H7 (cell line): Measurements from ENCODE around the gene MCFD2. TPM values are rescaled to one million over a fixed set of nuclear protein-coding genes. Genes with fewer than 3 reads are reported as not detected.
"Not testable (repeated sequence)": the region's sequence is repeated elsewhere in the genome, so short reads cannot be mapped to it uniquely, and the experiment has no call there.

Source experiments
- DNase-seq: peaks from one replicate; pipeline ENCODE4 v3.0.0; 2012
- H3K27me3 ChIP-seq: 2 replicates; pipeline ENCODE4 v1.6.0; 2011; ENCODE audit warnings: mild to moderate bottlenecking, low read length; ENCODE audit not compliant: control insufficient read depth, insufficient read depth
- H3K36me3 ChIP-seq: replicated peaks from 2 replicates; pipeline ENCODE4 v1.5.1; 2011; ENCODE audit warnings: low read length; ENCODE audit not compliant: control insufficient read depth, insufficient read depth
- H3K4me3 ChIP-seq: 2 replicates; pipeline ENCODE4 v1.5.1; 2011; ENCODE audit warnings: low read depth, mild to moderate bottlenecking, control low read depth, low read length, moderate library complexity; ENCODE audit not compliant: insufficient read depth
- total RNA-seq: library from RNA; depleted of rRNA; stranded (reverse); fragments of >200 nt; shearing (Covaris generic); gene quantifications from 2 replicates; pipeline ENCODE4 v1.2.3, GENCODE V29; 2014

MCFD2 gene
- total RNA-seq, 1 experiment from 2014 or later: 65.5 TPM

DNA sequence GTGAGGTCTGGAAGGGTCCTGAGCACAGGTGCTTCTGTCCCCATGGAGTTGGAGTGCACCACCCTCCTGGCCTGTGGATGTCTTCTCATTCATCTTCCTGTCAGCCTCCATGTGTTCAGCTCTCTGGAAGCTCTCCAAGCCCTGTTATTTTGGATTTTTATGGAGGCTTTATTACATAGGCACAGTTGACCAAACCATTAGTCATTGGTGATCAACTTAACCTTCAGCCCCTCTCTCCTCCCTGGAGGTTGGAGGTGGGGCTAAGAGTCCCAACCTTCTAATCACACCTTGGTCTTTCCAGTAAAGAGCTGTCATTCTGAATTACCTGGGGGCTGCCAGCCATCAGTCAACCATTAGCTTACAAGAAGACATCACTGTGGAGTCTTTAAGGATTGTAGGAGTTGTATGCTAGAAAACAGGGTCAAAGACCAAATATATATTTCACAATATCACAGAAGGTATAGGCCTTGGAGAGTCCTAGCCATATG, 7.5 kb upstream of the MCFD2 start:
- H3K4me3 ChIP-seq: no peak overlapping the region

DNA sequence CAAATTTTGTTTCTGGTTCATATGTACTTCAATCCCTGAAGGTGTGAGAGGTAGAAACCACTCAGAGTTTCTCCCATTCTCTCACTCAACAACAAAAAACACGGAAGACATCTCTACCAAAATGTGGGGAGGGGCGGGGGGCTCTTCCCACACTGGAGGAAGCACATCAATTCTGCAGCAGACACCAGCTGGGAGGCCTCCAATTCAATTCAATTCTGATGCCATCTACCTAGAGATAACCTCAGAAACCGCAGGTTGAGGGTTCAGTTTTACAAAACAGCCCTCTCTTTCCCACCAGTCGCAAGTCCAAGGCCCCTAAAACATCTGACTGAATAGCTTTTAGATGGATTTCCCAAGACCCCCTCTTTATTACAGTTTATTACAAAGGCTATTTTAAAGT, 7.0 kb upstream of the MCFD2 start:
- DNase-seq: no peak
- H3K4me3 ChIP-seq: no peak overlapping the region
- no peaks in the 10 kb centered on the region for H3K36me3 ChIP-seq
- no peaks in the 10 kb centered on the region for H3K27me3 ChIP-seq

More for the DNA sequence above, 7.5 kb upstream of the MCFD2 start:
- Histone ChIP-seq H3K27me3 (no peaks in the 10 kb centered on the region), H3K36me3 (no peaks in the 10 kb centered on the region)
- DNase-seq: no peak

DNA sequence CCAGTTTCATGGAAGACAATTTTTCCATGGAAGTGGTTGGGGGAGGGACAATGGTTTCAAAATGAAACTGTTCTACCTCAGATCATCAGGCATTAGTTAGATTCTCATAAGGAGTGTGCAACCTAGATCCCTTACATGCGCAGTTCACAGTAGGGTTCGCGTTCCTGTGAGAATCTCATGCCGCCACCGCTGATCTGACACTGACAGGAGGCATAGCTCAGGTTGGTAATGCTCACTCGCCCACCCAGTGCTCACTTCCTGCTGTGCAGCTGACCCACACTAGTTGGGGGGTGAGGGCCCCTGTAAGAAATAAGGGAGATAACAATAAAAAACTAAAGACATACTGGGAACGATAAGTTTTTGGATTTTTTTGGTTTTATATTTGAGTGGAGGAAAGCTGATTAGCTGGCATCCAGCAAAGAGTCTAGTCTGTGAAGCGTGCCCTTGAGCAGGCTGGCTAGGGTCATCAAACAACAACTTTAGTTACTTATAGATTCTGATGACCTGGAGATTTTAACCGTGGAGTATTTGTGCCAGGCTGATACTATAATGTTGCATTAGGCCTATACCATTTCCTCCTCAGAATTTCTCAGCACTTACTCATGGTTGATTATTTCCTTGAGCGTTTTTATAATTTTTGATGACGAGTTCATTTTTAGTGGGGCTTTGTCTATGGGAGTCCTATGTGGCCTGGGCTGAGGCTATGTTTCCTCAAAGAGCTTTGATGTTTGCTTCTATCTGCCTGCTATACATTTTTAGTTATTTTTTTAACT, 6.3 kb upstream of the MCFD2 start:
- Histone ChIP-seq H3K4me3 (no peak overlapping the region), H3K27me3 (no peaks in the 10 kb centered on the region), H3K36me3 (no peaks in the 10 kb centered on the region)
- DNase-seq: no peak

DNA sequence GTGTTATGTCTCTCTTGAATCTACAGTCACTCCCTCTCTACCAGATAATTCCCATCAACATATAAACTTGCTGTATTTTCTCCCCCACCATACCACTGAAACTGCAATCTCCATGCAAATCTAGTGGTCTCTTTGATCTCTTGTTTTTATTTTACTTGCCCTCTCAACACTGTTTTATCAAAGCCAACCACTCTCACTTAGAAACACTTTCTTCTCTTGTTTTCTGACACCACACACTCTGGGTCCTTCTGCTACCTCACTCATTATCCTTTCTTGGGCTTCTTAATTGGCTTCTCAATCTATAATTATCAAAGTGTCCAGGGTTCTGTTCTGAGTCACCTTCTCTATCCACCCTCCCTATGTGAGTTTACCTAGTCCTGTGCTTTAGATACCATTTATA, 2.0 kb upstream of the MCFD2 start:
- H3K4me3 ChIP-seq: no peak overlapping the region
- H3K27me3 ChIP-seq: no peaks in the 10 kb centered on the region
- H3K36me3 ChIP-seq: no peaks in the 10 kb centered on the region
- no peak for DNase-seq

DNA sequence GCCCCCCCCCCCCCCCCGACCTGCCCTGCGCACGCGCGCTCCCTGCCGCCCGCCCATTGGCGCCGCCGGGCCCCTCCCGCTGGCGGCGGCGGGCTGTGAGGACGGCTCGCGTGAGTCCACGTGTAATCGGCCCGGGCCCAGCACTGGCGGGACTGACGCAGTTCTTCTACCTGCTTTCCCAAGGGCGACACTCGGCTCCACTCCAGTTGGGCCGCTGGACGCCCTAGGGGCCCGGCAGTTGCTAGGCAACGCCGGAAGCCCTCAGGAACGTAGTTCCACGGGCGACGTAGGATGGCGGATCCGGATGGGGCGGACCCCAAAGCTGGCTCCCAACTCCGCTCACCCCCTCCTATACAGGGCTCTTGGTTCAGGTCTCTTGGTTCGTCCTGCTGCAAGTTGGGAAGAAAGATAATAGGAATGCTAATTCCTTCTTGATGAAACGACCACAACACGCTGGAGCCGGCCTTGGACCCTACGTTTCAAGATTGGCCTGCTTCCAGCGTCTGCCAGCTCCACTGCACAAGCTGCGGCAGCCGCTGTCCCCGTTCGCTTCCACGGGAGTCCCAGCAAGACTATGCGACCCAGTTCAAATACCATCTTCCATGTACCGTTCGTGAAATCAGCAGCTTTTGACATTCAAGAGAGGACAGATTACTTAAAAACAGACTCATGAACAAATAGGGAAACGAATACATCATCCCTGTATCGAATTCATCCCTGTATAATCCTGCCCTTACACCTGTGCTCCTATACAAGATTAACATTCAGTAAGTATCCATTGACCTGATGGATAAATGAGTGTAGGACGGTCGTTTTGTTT, 415 bp upstream of the MCFD2 start:
- H3K27me3 ChIP-seq: no peaks in the 10 kb centered on the region
- H3K4me3 ChIP-seq: peak overlapping the region; percentile 92
- peak; percentile 99 for DNase-seq
- no peaks in the 10 kb centered on the region for H3K36me3 ChIP-seq

DNA sequence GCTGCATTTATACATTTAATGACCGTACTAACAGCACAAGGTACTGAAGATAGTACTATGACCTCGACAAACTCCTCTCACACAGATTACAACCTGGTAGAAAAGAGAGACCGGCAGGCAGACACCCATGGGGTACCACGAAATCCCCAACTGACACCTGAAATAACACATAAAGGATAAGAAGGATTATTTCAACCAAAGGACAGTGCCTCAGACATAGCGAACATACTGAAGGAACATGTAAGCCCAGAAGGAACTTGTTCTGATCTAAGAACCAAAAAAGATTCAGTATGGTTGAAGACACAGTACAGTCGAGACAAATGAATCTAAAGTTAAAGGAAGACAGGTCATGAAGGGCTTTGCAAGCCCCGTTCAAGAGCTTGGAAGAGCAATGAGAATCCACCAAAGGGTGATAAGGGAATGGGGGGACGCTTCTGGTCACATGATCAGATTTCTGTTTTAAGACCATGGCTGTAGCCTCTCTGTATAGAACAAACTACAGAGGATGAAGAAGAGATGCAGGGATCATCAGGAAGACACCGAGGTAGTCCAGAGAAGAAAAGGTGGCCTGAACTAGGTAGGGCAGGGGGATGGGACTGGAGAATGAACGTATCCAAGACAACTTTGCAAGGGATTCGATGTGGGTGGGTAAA, 902 bp downstream of the MCFD2 start:
- Histone ChIP-seq H3K4me3 (peak overlapping the region; percentile 92), H3K27me3 (no peaks in the 10 kb centered on the region), H3K36me3 (peaks cover 3% of the 10 kb centered on the region)
- DNase-seq: no peak

DNA sequence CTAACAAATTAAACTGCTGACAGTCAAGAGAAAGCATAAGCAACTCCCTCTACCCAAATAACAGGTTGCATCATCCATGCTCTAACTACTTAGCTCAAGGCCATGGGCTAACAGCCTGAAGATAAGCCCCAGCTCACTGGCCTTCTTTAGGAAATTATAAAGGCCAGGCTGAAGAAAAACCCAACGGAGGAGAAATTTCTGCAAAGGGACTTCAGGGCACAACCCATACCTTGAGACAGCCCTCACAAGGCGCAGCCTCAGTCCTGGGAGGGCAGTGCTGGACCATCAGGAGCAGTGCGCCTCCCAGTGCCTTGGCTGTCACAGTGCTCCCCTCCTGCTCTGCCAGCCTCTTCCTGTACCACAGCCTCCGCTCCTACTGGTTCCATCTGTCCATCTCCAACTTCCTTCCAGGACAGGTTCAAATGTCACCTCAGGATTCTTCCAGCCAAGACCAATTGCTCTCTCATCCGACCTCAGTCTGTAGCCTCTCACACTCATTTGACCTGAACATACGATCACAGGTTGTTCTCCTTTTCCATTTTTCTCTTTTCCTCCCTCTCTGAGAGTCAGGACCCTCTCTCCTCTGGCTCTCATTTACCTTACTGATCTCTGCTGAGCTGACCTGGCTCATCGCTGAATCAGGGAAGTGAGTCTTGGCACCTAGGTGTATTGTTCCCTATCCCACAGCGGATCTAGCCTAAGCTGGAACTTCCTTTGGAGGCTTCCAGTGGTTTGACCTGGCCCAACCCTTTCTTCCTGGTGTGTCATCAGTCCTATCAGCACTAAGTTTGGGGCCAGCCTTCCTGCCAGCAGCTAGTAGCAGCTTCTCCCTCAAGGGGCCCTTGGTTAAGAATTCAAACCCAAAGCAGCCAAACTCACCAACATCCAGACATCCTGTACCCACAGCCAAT, 1.9 kb downstream of the MCFD2 start:
- peak; percentile 60 for DNase-seq
- H3K36me3 ChIP-seq: peaks cover 8% of the 10 kb centered on the region
- H3K4me3 ChIP-seq: no peak overlapping the region
- H3K27me3 ChIP-seq: no peaks in the 10 kb centered on the region

DNA sequence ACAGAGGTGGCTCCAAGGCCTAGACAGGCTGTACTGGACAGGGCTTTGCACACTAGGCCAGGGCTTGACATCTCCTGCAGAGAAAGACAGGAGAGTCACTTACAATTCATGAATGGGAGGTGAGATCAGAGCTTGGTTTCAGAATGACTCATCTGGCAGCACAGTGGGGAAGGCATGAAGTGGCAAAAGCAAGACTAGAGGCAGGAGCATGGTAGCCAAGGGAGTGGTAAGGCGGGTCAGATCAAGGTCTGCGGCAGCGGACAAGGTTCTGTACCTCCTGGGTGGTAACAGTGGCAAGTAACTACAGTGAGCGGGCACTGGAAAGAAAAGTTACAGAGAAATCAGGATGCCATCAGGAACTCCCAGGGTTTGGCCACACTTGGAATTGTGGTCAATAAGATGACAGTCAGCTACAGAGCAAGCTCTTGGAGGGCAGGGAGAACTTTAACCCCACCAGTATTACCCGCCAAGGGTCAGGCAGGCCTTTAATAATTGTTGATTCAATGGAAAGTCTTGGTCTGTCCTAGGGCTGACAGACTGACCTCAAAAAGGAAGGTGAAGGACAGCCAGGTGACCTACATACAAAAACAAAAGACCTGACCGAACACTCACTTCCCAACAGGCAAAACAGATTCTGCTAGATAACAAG, 5.7 kb downstream of the MCFD2 start:
- DNase-seq: no peak
- no peaks in the 10 kb centered on the region for H3K27me3 ChIP-seq
- H3K36me3 ChIP-seq: peaks cover 17% of the 10 kb centered on the region
- H3K4me3 ChIP-seq: no peak overlapping the region

DNA sequence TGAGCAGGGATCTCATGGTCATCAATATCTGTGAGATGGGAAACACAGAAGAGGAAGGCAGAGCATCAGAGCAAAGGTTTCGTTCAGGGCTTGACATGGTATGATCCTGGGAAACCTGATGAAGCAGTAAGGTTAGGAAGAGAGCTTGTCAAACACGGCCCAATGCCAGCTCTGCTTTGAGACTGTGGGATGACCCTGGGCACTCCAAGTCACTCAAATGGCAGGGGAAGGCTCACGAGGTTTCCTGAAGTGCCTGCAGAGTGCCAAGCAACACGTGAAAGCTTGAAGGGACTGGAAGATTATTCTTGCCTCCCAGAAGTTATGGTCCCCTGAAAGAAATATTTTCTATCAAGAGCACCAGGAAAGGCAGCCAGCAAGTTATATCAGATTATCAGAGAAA, 6.5 kb downstream of the MCFD2 start:
- no peaks in the 10 kb centered on the region for H3K27me3 ChIP-seq
- DNase-seq: no peak
- H3K36me3 ChIP-seq: peaks cover 17% of the 10 kb centered on the region
- H3K4me3 ChIP-seq: no peak overlapping the region

DNA sequence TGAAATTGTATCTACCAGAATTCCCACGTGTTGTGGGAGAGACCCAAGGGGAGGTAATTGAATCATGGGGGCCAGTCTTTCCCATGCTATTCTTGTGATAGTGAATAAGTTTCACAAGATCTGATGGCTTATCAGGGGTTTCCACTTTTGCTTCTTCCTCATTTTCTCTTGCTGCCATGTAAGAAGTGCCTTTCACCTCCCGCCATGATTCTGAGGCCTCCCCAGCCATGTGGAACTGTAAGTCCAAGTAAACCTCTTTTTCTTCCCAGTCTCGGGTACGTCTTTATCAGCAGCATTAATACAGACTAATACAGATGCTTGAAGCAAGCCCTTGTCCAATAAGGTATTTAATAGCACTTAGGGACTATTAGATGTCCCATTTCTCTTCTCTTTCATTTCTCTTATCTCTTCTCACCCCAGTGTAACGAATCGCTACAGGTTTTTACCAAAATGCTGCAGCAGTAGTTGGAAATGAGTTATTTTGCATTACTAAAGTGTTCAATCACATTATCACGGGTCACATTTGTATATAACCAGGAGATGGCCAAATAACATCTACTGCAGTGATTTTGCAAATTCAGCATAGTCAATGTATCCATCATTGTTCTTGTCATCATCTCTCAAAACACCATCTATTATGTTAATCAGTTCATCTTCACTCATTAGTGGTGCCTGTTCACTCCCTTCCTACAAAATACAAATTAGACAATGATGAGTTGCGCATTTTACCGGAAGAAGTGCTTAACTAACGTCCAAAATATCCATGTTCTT, 10.5 kb downstream of the MCFD2 start:
- not testable (repeated sequence) for H3K27me3 ChIP-seq, DNase-seq, H3K4me3 ChIP-seq
- peaks cover 17% of the 10 kb centered on the region for H3K36me3 ChIP-seq

DNA sequence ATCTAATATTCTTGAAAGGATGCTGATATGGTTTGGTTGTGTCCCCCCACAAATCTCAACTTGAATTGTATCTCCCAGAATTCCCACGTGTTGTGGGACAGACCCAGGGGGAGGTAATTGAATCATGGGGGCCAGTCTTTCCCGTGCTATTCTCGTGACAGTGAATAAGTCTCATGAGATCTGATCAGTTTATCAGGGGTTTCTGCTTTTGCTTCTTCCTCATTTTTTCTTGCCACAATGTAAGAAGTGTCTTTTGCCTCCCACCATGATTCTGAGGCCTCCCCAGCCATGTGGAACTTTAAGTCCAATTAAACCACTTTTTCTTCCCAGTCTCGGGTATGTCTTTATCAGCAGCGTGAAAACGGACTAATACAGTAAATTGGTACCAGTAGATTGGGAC, 12.6 kb downstream of the MCFD2 start:
- H3K36me3 ChIP-seq, H3K4me3 ChIP-seq, DNase-seq, H3K27me3 ChIP-seq: not testable (repeated sequence)

DNA sequence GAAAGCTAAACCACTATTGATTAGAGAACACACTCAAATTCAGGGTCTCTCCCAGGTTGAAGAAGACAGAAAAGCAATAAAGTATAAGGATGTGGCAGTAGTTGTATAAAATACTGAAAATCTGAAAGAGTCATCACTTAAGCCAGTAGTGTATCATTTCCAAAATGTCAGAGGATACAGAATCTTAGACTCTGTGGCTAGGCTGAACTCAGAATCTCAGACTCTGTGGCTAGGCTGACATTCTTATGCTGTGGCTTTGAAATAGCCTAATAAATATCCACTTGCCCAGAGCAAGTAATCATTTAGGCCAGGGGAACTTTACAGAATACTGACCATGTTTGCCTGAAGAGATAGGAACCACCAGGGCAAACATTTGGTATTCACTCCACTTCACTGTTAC, 13.1 kb downstream of the MCFD2 start:
- H3K4me3 ChIP-seq: no peak overlapping the region

DNA sequence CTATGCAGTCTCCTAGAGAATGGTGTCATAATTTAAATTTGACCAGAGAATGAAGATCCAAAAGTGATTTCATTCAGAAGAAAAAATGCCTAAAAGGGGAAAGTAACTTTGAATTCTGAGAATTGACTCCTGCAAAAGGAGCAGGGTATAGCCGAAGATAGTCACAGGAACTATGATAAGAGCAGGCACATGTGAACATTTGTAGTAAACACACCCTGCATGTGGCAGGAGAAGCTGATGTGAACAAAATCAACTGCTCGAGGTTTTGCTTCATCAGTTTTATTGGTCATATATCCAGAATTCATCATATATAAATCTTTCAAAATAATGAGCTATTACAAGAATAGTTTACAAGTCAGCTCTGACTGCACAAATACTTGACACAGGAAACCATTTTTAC, 14.0 kb downstream of the MCFD2 start:
- no peak for DNase-seq
- no peak overlapping the region for H3K4me3 ChIP-seq
- no peaks in the 10 kb centered on the region for H3K27me3 ChIP-seq
- H3K36me3 ChIP-seq: peaks cover 2% of the 10 kb centered on the region; the same call in 1 of the 2 replicates

More for the DNA sequence above, 13.1 kb downstream of the MCFD2 start:
- no peaks in the 10 kb centered on the region for H3K27me3 ChIP-seq
- no peak for DNase-seq
- H3K36me3 ChIP-seq: peaks cover 6% of the 10 kb centered on the region
